ENCODE results near the gene RASGRP2. TPM values are rescaled to one million over a fixed set of nuclear protein-coding genes. Genes with fewer than 3 reads are reported as not detected.

RASGRP2 gene
- total RNA-seq, 1 experiment from 2014 or later, result not detected

DNA sequence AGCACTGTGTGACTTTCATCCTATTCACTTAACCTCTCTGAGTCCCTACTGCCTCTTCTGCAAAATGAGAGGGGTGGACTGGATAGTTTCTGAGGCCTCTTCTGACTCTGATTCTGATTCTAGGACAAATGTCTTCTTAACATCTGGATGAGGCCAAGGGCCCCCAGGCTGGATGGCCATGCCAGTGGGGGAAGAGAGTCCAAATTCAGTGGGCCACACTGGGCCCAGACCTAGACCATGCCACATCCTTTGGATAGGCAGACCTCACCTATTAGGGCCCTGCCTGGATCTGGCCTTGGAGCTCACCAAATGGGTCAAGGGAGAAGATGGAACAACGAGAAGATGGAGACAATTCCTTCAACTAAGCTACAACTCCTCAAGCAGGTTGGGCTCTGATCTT, 45.5 kb downstream of the RASGRP2 start:
- no peak for DNase-seq (ENCODE audit: low read depth)

DNA sequence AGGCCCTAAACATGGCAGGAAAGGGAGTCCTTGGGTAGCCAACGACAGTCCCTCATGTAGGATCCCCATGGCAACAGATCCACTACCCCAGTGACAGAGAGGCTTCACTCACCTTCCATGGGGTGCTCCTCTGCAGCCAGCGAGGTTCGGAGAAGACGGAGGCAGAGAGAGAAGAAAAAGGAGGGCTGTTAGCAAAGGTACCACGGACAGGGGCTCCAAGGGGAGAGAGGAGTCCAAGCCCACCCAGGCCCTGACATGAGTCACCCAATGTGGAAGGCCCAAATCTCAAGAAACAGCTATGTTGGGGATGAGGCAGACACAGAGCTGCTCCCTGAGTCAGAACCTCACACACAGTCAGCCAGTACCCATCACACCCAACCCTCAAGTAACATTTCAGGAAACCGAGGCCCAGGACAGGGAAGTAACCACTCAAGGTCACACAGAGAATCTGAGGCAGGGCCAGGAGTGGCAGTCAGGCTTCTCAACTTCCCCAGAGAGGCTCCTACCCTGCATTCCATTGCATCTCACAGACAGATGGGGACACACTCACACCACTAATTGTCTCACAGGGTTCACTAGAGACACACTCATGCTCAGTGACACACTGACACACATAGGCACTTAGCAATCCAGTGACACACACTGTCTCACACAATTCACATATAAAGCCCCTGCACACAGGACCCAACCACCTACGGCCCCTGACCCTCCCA, 46.1 kb downstream of the RASGRP2 start:
- DNase-seq (ENCODE audit: low read depth), result no peak

DNA sequence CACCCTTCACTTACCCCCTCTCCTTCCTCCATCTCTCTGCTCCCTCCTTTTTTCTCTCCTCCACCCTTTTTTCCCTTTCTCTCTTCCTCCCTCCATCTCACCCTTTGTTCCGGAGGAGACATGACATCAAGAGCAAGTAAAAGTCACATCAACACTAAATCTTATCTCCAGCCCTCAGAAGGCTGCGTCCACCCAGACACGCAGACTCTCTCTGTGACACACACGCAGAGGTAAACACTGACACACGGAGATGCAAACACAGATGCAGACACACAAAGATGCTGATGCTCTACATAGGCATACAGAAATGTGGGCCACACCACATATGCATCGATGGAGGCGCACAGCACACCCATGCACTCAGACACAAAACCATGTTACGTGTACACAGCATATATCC, 47.9 kb downstream of the RASGRP2 start:
- no peak for DNase-seq (ENCODE audit: low read depth)

DNA sequence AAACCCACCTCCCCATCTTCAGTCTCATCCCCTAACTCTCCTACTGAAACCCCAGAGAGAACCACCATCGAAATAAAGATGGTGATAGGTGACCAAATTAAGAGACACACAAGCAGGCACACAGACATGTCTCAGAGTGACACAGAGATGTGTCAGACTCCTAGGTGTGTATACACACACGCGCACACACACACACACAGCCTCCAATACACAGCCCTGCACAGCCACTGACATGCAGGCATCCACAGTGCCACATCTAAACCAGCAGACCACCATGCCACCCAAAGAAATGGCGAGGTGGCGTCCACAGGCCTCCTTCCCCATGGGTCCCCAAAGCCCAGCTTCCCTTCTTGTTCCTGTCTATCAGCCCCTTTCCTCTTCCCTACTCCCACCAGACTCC, 48.4 kb downstream of the RASGRP2 start:
- DNase-seq (ENCODE audit: low read depth), result no peak

DNA sequence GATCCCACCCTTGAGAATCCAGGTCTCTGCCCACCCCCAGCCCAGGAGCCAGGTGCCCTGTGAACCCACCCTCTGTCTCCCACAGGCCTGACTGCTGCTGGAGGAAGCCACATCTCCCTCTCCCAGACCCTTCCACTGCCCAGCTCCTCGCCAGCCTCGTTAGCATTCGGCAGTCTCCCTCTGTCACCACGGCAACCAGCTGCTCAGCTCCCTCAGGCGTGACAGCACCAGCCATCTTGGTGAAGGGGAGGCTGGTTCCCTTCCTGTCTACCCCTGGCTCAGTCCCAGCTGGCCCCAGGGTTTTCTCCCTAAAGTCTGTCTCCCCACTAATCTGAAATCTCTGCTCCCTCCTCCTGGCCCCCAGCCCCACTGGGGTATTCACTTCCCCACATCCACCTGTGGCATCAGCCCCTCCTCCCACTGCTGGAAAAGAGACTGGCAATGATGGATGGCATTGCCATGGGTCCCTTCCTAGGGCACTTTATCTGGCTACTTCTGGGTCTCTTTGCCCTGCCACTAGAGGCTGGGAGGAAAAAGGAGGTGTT, 49.0 kb downstream of the RASGRP2 start:
- DNase-seq (ENCODE audit: low read depth), result peak; percentile 32

DNA sequence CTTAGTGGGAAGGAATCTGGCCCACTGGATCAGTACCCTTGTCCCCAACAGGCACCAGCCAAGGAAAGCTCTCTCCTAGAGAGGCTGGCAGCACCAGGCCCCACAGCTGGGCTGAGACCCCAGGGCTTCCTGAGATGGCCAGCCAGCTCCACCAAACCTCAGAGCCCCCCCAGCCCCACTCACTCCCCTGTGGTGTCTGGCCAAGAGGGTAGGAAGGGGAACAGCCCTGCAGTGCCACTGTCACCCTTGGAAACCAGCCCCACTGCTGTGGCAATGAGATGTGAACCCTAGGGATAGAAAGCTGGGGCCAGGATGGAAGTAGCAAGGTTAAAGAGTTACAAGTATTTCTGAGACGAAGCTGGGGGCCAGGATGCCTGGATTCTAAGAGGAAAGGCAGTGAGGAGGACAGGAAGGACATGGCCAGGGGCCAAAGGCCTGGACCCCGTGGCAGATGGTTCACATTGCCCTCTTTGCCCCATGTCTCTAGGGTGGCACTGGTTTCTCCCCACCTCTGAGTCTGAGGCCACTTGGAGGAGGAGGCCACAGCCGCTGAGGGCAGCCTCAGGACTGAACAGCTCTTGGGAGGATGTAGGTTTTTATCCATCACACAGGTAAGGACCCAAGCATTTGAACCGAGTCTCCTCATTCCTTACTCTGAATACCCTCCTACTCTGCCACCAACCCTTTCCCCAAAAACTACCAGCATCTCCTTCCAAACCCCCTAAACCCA, 49.8 kb downstream of the RASGRP2 start:
- no peak for DNase-seq (ENCODE audit: low read depth)

DNA sequence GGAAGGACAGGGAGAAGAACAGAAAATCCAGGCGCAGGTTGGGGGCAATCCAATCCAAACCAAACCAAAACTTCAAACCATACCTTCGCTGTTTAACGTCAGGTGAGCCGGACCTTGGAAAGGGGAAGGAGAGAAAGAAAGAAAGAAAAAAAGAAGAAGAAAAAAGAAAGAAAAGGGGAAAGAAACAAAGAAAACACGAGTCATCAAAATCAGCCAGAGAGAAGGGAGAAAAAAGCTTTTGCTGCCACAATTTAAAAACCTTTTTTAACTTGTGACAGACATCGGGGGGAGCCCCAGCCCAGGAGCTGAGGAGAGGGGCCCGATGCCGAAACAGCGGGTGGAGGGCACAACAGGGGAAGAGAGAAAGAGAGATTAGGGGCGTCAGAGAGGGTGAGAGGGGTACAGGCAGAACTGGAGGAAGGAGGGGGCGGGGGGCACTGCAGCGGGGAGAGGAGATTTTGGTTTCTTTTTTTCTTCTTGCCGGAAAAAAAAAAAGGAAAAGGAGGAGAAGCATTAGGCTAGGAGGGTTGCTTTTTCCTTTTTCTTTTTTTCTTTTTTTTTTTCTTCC, 51.1 kb downstream of the RASGRP2 start:
- no peak for DNase-seq (ENCODE audit: low read depth)

DNA sequence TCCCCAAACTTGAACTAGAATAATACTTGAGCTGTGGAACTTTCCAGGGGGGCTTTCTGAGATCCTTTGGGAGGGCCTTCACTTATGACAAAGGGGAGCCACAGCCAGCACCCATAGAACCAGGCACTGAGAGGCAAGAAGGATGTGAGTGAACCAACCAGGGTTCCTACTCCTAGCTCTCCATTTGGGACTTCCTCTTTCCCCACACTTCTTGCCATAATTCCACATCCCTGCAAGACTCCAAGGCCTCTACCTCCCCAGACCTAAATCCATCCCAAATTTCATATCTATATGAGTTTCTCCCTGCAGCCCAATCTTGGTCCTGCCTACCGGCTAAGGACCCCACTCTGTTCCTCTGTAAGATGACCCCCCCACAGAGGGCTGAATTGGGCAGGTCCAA, 52.4 kb downstream of the RASGRP2 start:
- DNase-seq (ENCODE audit: low read depth), result no peak

DNA sequence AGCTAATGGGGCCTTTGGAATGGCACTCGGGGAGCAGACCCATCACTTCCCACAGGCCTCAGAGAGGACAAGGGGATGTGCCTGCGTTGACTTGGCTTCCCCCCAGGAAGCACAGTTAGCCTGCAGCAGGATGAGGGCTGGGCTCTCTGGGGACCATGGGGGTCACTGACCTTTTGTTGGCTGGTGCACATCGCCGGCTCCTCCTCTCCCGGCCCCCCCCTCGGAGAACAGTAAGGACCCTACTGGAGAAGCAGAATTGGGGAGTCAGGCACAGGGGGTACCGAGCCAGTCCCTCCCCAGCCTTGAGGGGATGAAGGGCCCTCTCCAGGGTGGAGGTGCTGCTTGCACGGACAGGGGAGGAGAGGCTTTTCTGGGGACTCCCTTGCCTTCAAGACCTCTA, 53.7 kb downstream of the RASGRP2 start:
- DNase-seq (ENCODE audit: low read depth), result no peak

DNA sequence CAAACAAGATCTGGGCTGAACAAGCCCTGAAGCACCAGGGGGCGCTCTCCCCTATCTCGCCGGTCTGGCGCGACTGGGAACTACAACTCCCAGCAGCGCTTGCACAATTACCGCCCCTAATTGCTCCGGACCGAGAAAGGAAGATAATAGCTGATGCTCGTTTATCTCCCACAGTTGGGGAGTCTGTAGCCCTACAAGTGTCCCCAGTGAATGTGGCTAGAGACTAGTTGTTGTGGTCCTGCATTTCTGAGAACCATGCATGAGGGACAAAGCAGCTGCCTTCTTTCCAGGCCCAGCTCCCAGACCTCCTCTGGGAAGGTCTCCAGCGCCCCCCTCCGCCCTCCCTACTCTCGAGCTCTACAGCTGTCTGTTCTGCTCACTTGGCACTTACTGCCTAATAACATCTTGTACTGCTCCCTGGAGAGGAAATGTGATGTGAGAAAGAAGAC, 55.4 kb downstream of the RASGRP2 start:
- DNase-seq (ENCODE audit: low read depth), result peak; percentile 86

DNA sequence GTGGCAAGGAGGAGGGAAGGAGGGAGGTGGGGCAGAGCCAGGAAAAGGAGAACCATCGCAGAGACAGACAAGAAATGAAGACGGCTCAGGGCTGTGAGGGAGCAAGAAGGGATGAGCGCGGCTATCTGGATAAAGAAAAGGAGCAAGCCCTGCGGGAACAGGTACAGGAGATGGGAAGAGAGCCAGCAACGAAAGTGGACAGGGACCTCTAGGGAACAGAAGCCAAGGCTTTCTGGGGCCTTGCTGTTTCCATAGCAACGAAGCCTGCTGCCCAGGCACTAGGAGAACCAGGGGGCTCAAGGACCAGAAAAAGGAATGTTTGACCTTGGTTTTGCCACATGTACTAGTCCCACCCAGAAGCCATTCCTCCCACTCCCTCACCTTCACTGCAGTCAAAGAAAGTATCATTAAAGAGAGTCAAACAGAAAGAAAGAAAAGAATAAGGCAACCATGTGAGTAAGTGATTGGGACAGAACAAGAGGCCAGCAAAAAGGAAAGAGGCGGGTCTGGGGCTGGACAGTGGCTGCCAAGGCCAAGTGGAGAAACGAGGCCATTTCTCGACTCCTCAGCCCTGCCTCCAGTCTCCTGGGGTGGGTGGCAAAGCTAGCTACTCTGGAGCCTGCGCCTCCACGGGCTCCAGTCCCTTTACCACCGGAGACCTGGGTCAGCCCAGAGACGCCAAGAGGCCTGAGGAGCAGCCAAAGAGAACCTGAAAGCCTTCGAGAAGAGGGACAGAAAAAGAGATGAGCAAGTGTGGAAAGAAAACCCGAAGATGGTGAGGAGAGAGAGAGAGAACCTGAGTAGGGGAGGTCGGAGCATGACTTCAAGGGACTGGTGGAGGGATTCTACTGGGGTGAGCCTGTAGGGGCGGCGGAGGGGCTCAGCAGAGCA, 56.1 kb downstream of the RASGRP2 start:
- DNase-seq (ENCODE audit: low read depth), result no peak

DNA sequence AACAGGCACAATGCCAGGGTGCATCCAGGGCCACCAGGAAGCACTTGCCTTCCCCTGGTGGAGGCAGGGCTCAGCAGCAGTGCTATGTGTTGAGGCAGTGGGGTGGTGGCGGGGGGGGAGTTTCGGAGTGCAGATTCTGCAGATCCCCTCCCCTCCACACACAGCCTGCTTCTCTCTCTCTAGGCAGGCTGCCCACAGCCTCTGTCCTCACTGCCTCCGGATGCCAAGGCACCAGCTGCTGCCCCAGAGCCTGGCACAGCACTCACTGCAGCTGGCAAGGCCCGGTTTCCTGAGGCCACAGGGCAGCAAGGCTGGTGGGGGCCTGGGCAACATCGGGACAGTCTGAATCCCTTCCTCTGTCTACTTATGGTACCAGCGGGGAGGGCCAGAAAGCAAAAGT, 56.7 kb downstream of the RASGRP2 start:
- no peak for DNase-seq (ENCODE audit: low read depth)

DNA sequence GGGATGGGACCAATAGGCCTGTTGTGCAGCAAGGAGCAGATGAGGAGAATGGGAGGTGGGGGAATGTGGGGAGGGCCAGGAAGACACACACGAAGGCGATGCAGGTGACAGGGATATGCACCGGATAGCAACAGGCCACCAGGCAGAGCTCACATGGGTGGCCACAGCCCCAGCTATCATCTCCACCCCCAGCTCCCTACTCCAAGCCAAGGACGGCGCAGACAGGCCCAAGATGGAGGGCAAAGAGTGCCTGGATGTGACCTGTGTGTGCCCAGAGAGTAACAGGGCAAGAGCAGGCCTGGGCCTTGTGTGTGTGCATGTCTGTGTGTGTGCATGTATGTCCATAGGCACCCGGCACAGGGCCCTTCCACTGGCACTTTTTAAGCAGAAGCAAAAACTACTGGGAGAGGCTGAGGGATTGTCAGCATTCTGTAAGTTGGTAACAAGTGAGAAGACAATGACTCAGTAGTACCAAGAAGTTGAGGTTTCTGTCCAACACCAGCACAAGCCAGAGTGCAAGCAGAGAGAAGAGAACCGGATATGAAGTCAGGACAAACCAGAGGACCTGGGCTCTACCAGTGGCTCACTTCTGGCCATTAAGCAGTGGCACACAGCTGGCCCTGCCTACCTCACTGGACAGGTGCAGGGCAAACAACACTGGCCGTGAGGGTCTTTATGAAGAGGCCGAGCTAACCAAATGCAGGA, 57.3 kb downstream of the RASGRP2 start:
- no peak for DNase-seq (ENCODE audit: low read depth)

DNA sequence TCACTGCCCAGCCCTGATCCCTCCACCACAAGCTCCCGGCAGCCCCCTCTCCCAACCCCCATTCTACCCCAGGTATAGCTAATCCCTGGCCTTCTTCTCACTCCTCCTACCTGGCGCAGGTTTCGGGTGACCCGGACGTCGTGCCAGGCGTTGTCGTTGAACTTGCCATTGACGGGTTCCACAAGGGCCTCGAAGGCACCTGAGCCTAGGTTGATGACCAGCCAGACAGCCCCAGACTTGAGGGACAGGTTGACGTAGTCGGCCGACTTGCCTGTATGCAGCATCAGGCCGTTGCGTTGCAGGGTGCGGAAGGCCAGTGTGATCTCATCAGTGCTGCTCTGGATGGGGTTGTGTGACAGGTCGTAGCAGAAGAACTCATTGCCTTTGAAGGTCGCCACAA, 58.4 kb downstream of the RASGRP2 start:
- DNase-seq (ENCODE audit: low read depth), result no peak

DNA sequence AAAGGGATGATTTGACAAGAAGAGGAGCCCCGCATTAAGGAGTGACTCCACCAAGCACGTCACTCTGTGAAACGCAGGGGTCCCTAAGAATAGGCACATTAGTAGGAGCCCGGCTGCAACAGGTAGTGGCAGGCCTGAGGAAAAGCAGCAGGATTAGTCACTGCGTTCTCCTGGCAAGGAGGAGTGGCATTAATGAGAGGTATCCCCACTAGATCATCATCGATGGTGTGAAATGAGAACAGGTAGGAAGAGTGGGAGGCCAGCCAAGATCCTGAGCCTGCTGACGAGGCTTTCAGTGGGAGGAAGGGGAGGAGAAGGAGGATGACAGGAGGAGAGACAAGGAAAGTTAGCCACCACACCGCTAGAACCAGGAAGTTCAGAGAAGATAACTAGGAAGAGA, 59.6 kb downstream of the RASGRP2 start:
- DNase-seq (ENCODE audit: low read depth), result no peak

DNA sequence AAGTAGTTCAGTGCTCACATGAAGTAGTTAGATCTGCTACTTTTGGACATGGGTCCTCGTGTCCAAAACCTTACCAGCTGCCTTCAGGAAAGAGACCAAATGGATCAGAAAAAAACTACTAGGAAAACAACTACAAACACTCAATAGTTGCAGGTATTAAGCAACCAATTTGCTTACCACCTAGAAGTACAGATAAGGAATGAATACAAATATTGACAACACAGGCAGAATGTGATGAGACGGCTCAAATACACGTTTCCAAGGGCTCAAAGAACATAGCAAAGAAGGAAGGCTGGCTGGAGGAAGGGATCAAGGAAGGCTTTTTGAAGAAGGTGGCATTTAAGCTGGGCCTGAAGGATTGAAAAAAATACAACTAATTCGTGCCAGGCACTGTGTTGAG, 62.8 kb downstream of the RASGRP2 start:
- no peak for DNase-seq (ENCODE audit: low read depth)

DNA sequence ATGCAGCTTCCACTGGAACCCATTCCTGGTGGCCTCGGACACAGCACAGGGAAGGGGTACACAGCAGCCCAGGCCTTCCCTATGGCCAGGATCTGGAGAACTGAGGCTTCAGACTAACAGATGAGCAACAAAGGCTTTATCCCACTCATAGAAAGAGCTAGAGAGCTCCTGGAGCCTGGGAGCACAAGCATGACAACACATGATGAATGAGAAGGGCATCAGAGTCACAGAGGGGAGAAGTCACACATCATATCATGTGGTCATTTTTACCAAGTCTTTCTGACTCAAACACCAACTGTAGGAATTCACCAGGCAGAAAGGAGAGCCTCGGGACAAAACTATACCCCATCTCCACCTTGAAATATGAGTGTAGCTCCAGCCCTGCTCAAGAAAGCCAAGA, 64.1 kb downstream of the RASGRP2 start:
- no peak for DNase-seq (ENCODE audit: low read depth)

DNA sequence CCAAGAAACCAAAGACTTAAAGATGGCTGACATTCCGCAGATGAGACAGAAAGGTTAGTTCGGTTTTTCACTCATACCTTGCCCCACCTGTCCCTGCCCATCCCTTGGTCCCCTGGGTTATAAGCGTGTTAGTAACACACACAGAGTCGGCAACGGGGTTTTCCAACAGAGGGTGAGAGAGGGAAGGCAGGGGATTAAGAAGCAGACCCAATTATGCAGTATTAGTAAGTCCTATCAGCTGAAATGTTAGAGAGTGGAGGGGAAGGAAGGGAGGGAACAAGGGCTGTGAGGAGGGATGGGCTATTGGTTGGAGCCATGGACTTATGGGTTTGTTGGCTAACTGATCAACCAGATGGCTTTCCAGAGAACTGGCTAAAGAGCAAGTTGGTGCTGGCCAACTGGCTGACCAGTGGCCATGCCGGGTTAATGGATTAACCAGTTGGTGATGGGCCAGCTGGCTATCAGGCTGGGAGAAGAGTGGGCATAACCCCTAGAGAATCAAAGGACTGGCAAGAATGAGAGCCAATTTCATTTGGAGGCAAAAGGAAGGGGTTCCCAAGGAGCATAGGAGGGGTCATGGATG, 66.4 kb downstream of the RASGRP2 start:
- no peak for DNase-seq (ENCODE audit: low read depth)

All from Daoy (cell line).